Karpas-422 (cell line): Measurements from ENCODE around the gene NAPB. TPM values are rescaled to one million over a fixed set of nuclear protein-coding genes. Genes with fewer than 3 reads are reported as not detected.

Experiments used
- DNase-seq: peaks from one replicate; pipeline ENCODE4 v3.0.0-alpha.2; 2015
- H2AFZ ChIP-seq: fragments of 200-600 bp; sonication (generic); 2 replicates; pipeline ENCODE4 v1.6.1; 2014; ENCODE audit warnings: antibody characterized with exemption, low read length, mixed read lengths
- H3K27ac ChIP-seq: fragments of 200-600 bp; sonication (generic); 2 replicates; pipeline ENCODE4 v1.5.1; 2014; ENCODE audit warnings: mild to moderate bottlenecking, low read length, moderate library complexity
- H3K27me3 ChIP-seq: fragments of 200-600 bp; sonication (generic); 2 replicates; pipeline ENCODE4 v1.6.1; 2014; ENCODE audit warnings: low read length, mixed read lengths
- H3K36me3 ChIP-seq: fragments of 200-600 bp; sonication (generic); 2 replicates; pipeline ENCODE4 v1.6.1; 2014; ENCODE audit warnings: low read length, mixed read lengths; ENCODE audit not compliant: insufficient read depth
- H3K4me1 ChIP-seq: fragments of 200-600 bp; sonication (generic); 2 replicates; pipeline ENCODE4 v1.6.1; 2014; ENCODE audit warnings: mild to moderate bottlenecking, low read length, mixed read lengths
- H3K4me2 ChIP-seq: fragments of 200-600 bp; sonication (generic); 2 replicates; pipeline ENCODE4 v1.6.1; 2014; ENCODE audit warnings: low read length, low read depth, mild to moderate bottlenecking; ENCODE audit not compliant: poor library complexity, severe bottlenecking
- H3K4me3 ChIP-seq: fragments of 200-600 bp; sonication (generic); 2 replicates; pipeline ENCODE4 v1.5.1; 2014; ENCODE audit warnings: mild to moderate bottlenecking, antibody characterized with exemption, low read length, mixed read lengths
- H3K79me2 ChIP-seq: fragments of 200-600 bp; sonication (generic); 2 replicates; pipeline ENCODE4 v1.6.1; 2014; ENCODE audit warnings: mild to moderate bottlenecking, low read length, mixed read lengths
- H3K9ac ChIP-seq: fragments of 200-600 bp; sonication (generic); 2 replicates; pipeline ENCODE4 v1.6.0; 2014; ENCODE audit warnings: low read length
- H3K9me2 ChIP-seq: fragments of 200-600 bp; sonication (generic), shearing (Covaris generic); replicated peaks from 2 replicates; pipeline ENCODE4 v1.6.0; 2014; ENCODE audit warnings: mild to moderate bottlenecking, low read length, moderate library complexity; ENCODE audit not compliant: insufficient read depth
- H3K9me3 ChIP-seq: fragments of 300-700, 200-600 bp; sonication (generic); 2 replicates; pipeline ENCODE4 v1.6.1; 2014; ENCODE audit warnings: low read length, mixed read lengths
- H4K20me1 ChIP-seq: fragments of 200-600 bp; sonication (generic); 2 replicates; pipeline ENCODE4 v1.6.1; 2014; ENCODE audit warnings: mild to moderate bottlenecking, antibody characterized with exemption, low read length, low read depth; ENCODE audit not compliant: insufficient read depth
- total RNA-seq: library from RNA; depleted of rRNA; stranded (reverse); fragments of >200 nt; shearing (Covaris generic); gene quantifications from 2 replicates; pipeline ENCODE4 v1.2.3, GENCODE V29; 2014; ENCODE audit warnings: low replicate concordance

NAPB gene
- total RNA-seq, 1 experiment from 2014 or later: 35.1 TPM

GRCh38 chr20:23453549-23454543, 32.6 kb upstream of the NAPB start:
- Histone ChIP-seq H3K9me3 (no peaks in the 10 kb centered on the region), H3K79me2 (no peaks in the 10 kb centered on the region), H3K4me2 (no peak overlapping the region), H3K27ac (no peak overlapping the region), H3K36me3 (no peaks in the 10 kb centered on the region), H3K9me2 (no peaks in the 10 kb centered on the region), H3K4me3 (no peak overlapping the region), H2AFZ (no peak overlapping the region), H3K27me3 (no peaks in the 10 kb centered on the region), H4K20me1 (no peaks in the 10 kb centered on the region), H3K4me1 (no peaks in the 10 kb centered on the region), H3K9ac (no peak overlapping the region)
- DNase-seq: no peak

- Histone ChIP-seq H2AFZ (no peak within 1 kb of the TSS), H3K79me2 (no peaks in the 10 kb centered on the region), H3K27me3 (no peaks in the 10 kb centered on the region), H3K9me3 (no peaks in the 10 kb centered on the region), H3K4me2 (no peak within 1 kb of the TSS), H4K20me1 (no peaks in the 10 kb centered on the region), H3K9ac (no peak within 1 kb of the TSS), H3K4me1 (no peaks in the 10 kb centered on the region), H3K9me2 (no peaks in the 10 kb centered on the region), H3K4me3 (no peak within 1 kb of the TSS), H3K27ac (no peak within 1 kb of the TSS), H3K36me3 (no peaks in the 10 kb centered on the region)
- no peak for DNase-seq
Measured at GRCh38 chr20:23452776-23453175, 31.5 kb upstream of the NAPB start, which contains the start of gene CST11. CST11 (minus strand) TSS chr20:23452876; CDS start chr20:23452811, 65 bp downstream.

- no peak for DNase-seq
- no peaks in the 10 kb centered on the region for H3K9me2 ChIP-seq
- H3K36me3 ChIP-seq: no peaks in the 10 kb centered on the region
- no peak overlapping the region for H2AFZ ChIP-seq
- no peaks in the 10 kb centered on the region for H3K79me2 ChIP-seq
- no peaks in the 10 kb centered on the region for H3K4me1 ChIP-seq
- no peaks in the 10 kb centered on the region for H3K27me3 ChIP-seq
- no peak overlapping the region for H3K4me2 ChIP-seq
- H3K27ac ChIP-seq: no peak overlapping the region
- no peak overlapping the region for H3K9ac ChIP-seq
- H3K4me3 ChIP-seq: no peak overlapping the region
- no peaks in the 10 kb centered on the region for H3K9me3 ChIP-seq
- no peaks in the 10 kb centered on the region for H4K20me1 ChIP-seq
Measured at GRCh38 chr20:23451956-23452487, 30.7 kb upstream of the NAPB start.

- Histone ChIP-seq H3K36me3 (no peaks in the 10 kb centered on the region), H3K9ac (no peak overlapping the region), H3K27me3 (no peaks in the 10 kb centered on the region), H3K4me2 (no peak overlapping the region), H3K79me2 (no peaks in the 10 kb centered on the region), H3K27ac (no peak overlapping the region), H3K9me3 (no peaks in the 10 kb centered on the region), H3K4me1 (no peaks in the 10 kb centered on the region), H2AFZ (no peak overlapping the region), H3K4me3 (no peak overlapping the region), H3K9me2 (no peaks in the 10 kb centered on the region), H4K20me1 (no peaks in the 10 kb centered on the region)
- DNase-seq: no peak
Measured at GRCh38 chr20:23450877-23451276, 29.6 kb upstream of the NAPB start.

- no peaks in the 10 kb centered on the region for H3K4me1 ChIP-seq
- no peaks in the 10 kb centered on the region for H3K79me2 ChIP-seq
- no peaks in the 10 kb centered on the region for H3K9me2 ChIP-seq
- no peak overlapping the region; the same call in 1 of the 2 replicates for H2AFZ ChIP-seq
- no peak overlapping the region for H3K27ac ChIP-seq
- no peaks in the 10 kb centered on the region for H3K9me3 ChIP-seq
- H4K20me1 ChIP-seq: no peaks in the 10 kb centered on the region
- no peak for DNase-seq
- no peak overlapping the region for H3K4me2 ChIP-seq
- H3K27me3 ChIP-seq: no peaks in the 10 kb centered on the region
- no peak overlapping the region for H3K4me3 ChIP-seq
- no peak overlapping the region for H3K9ac ChIP-seq
- H3K36me3 ChIP-seq: no peaks in the 10 kb centered on the region
Measured at GRCh38 chr20:23449421-23449820, 28.1 kb upstream of the NAPB start.

- Histone ChIP-seq H4K20me1 (no peaks in the 10 kb centered on the region), H3K27me3 (no peaks in the 10 kb centered on the region), H2AFZ (no peak overlapping the region), H3K9me2 (no peaks in the 10 kb centered on the region), H3K27ac (no peak overlapping the region), H3K36me3 (no peaks in the 10 kb centered on the region), H3K4me3 (no peak overlapping the region), H3K9me3 (no peaks in the 10 kb centered on the region), H3K79me2 (no peaks in the 10 kb centered on the region), H3K4me1 (no peaks in the 10 kb centered on the region), H3K4me2 (no peak overlapping the region), H3K9ac (no peak overlapping the region)
- no peak for DNase-seq
Measured at GRCh38 chr20:23448167-23448566, 26.9 kb upstream of the NAPB start.

- no peaks in the 10 kb centered on the region for H3K27me3 ChIP-seq
- H3K9ac ChIP-seq: no peak overlapping the region
- no peak overlapping the region for H3K4me3 ChIP-seq
- no peak overlapping the region for H2AFZ ChIP-seq
- H3K4me2 ChIP-seq: no peak overlapping the region
- no peak overlapping the region for H3K27ac ChIP-seq
- no peaks in the 10 kb centered on the region for H3K36me3 ChIP-seq
- H3K4me1 ChIP-seq: no peaks in the 10 kb centered on the region
- no peaks in the 10 kb centered on the region for H3K9me3 ChIP-seq
- DNase-seq: peak; percentile 86
- no peaks in the 10 kb centered on the region for H3K9me2 ChIP-seq
- H3K79me2 ChIP-seq: no peaks in the 10 kb centered on the region
- no peaks in the 10 kb centered on the region for H4K20me1 ChIP-seq
Measured at GRCh38 chr20:23446505-23446904, 25.2 kb upstream of the NAPB start.

- no peaks in the 10 kb centered on the region for H4K20me1 ChIP-seq
- no peaks in the 10 kb centered on the region for H3K36me3 ChIP-seq
- no peak overlapping the region for H2AFZ ChIP-seq
- H3K4me1 ChIP-seq: no peaks in the 10 kb centered on the region
- H3K4me2 ChIP-seq: no peak overlapping the region
- no peaks in the 10 kb centered on the region for H3K27me3 ChIP-seq
- H3K9me3 ChIP-seq: no peaks in the 10 kb centered on the region
- H3K27ac ChIP-seq: no peak overlapping the region
- no peak for DNase-seq
- no peak overlapping the region for H3K4me3 ChIP-seq
- H3K9me2 ChIP-seq: no peaks in the 10 kb centered on the region
- no peaks in the 10 kb centered on the region for H3K79me2 ChIP-seq
- H3K9ac ChIP-seq: no peak overlapping the region
Measured at GRCh38 chr20:23445596-23446217, 24.4 kb upstream of the NAPB start.
